Fibroblast of lung (primary cell): ENCODE data around the gene TBC1D8. TPM values are rescaled to one million over a fixed set of nuclear protein-coding genes. Genes with fewer than 3 reads are reported as not detected.
"Not testable (repeated sequence)": the region's sequence is repeated elsewhere in the genome, so short reads cannot be mapped to it uniquely, and the experiment has no call there.

ENCODE experiments used
- DNase-seq, 2 donors: peaks; one replicate each; pipeline versions ENCODE4 v3.0.0 to v3.0.0-alpha.2; 2010; ENCODE audit warnings: low read depth in 2 of 2
- H2AFZ ChIP-seq: 2 replicates; pipeline ENCODE4 v1.5.1; 2012; ENCODE audit warnings: low read length, control low read depth, inconsistent platforms
- H3K27ac ChIP-seq: 2 replicates; pipeline ENCODE4 v1.5.1; 2011; ENCODE audit warnings: low read length, control low read depth; ENCODE audit not compliant: insufficient read depth
- H3K27me3 ChIP-seq: 2 replicates; pipeline ENCODE4 v1.5.1; 2011; ENCODE audit warnings: mild to moderate bottlenecking, low read length; ENCODE audit not compliant: control insufficient read depth, insufficient read depth
- H3K36me3 ChIP-seq: 2 replicates; pipeline ENCODE4 v1.5.1; 2011; ENCODE audit warnings: low read length; ENCODE audit not compliant: control insufficient read depth, insufficient read depth
- H3K4me1 ChIP-seq: 2 replicates; pipeline ENCODE4 v1.5.1; 2011; ENCODE audit warnings: low read length; ENCODE audit not compliant: control insufficient read depth, insufficient read depth; ENCODE audit errors: extremely low read depth
- H3K4me2 ChIP-seq: 2 replicates; pipeline ENCODE4 v1.5.1; 2011; ENCODE audit warnings: low read length, control low read depth; ENCODE audit not compliant: insufficient read depth; ENCODE audit errors: extremely low read depth
- H3K4me3 ChIP-seq, 4 experiments: fragments of 200-600 bp in 1 of 4; sonication (generic) in 1 of 4; replicated peaks in 1 of 4; 2 replicates each; pipeline ENCODE4 v1.5.1; 2011 to 2016; ENCODE audit warnings: low read length in 4 of 4, low read depth in 3 of 4, mild to moderate bottlenecking in 3 of 4, control low read depth in 2 of 4, inconsistent platforms in 1 of 4, mixed read lengths in 1 of 4; ENCODE audit not compliant: insufficient read depth in 1 of 4; ENCODE audit errors: control extremely low read depth in 1 of 4
- H3K79me2 ChIP-seq: 2 replicates; pipeline ENCODE4 v1.5.1; 2012; ENCODE audit warnings: mild to moderate bottlenecking, low read length, inconsistent platforms; ENCODE audit not compliant: control insufficient read depth, insufficient read depth
- H3K9ac ChIP-seq: 2 replicates; pipeline ENCODE4 v1.5.1; 2011; ENCODE audit warnings: mild to moderate bottlenecking, low read length, control low read depth; ENCODE audit not compliant: insufficient read depth
- H3K9me3 ChIP-seq: 2 replicates; pipeline ENCODE4 v1.5.1; 2012; ENCODE audit warnings: low read depth, low read length; ENCODE audit not compliant: control insufficient read depth, insufficient read depth
- H4K20me1 ChIP-seq: 2 replicates; pipeline ENCODE4 v1.5.1; 2011; ENCODE audit warnings: low read length; ENCODE audit not compliant: control insufficient read depth, insufficient read depth; ENCODE audit errors: extremely low read depth
- EZH2 ChIP-seq: IDR thresholded peaks from 2 replicates; pipeline ENCODE4 v1.5.1; 2012; ENCODE audit warnings: low read length, control low read depth, mild to moderate bottlenecking; ENCODE audit errors: missing control alignments
- polyA plus RNA-seq, 2 donors: library from polyadenylated mRNA; depleted of rRNA in 1 of 2; stranded (reverse) in 1 of 2; unstranded in 1 of 2; fragments of >200 nt; gene quantifications; 2 replicates each; pipeline ENCODE4 v1.2.1, GENCODE V29; 2011 to 2012; ENCODE audit warnings: missing spikeins in 1 of 2
- total RNA-seq: library from RNA; depleted of rRNA; stranded (reverse); fragments of >200 nt; gene quantifications from 2 replicates; pipeline ENCODE4 v1.2.1, GENCODE V29; 2014
- TF ChIP-seq, protein P1 (sequence below), 2 donors: IDR thresholded peaks in 1 of 2; conservative IDR thresholded peaks in 1 of 2; 1 replicate in 1 of 2; 2 replicates in 1 of 2; pipeline ENCODE4 v1.5.1; 2011 to 2012; ENCODE audit warnings: low read length in 2 of 2, control low read depth in 1 of 2, inconsistent platforms in 1 of 2, low read depth in 1 of 2, mild to moderate bottlenecking in 1 of 2

TBC1D8 gene
- total and polyA plus RNA-seq, 2 donors (not counting 1 experiment from before 2014, with no cell fraction given): 3.8 to 5.4 TPM

DNA sequence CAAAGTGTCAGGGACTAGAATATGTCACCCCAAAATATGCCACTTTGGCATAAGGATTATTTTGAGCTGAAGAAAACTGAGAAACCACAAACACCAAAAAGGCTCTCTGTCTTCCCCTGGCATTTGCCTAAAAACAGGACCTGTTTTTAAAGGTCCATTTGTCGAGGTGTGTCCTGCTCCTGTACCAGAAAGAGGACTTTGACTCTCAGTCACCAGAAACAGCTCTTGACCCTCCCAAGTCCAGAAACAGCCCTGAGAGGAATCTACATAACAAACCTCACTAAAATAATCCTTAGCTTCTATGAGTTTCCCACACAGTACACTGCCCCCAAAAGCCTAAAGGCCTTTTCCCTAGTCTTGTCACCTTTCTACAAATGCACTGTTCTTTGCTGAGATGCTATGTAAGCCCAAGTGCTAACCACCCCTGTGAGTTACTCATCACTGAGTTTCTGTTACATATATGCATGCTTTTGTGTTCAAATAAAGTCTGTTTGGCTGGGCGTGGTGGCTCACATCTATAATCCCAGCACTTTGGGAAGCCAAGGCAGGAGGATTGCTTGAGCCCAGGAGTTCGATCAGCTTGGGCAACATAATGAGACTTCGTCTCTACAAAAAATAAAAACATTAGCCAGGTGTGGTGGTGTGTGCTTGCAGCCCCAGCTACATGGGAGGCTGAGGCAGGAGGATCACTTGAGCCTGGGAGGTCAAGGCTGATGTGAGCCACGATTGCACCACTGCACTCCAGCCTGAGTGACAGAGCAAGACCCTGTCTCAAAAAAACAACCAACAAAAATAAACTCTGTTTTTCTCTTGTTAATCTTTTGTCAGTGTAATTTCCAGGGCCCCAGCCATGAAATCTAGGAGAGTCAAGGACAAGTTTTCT is 93.9 kb downstream of the TBC1D8 start:
- Histone ChIP-seq H3K36me3 (no peaks in the 10 kb centered on the region), H3K27me3 (no peaks in the 10 kb centered on the region), H3K79me2 (no peaks in the 10 kb centered on the region), H3K4me1 (no peaks in the 10 kb centered on the region), H3K4me3 (no peak overlapping the region), H3K9me3 (no peaks in the 10 kb centered on the region), H2AFZ (no peak overlapping the region), H4K20me1 (no peaks in the 10 kb centered on the region), H3K27ac (no peak overlapping the region), H3K4me2 (no peak overlapping the region), H3K9ac (no peak overlapping the region)
- DNase-seq: no peak
- TF ChIP-seq, protein P1, sequence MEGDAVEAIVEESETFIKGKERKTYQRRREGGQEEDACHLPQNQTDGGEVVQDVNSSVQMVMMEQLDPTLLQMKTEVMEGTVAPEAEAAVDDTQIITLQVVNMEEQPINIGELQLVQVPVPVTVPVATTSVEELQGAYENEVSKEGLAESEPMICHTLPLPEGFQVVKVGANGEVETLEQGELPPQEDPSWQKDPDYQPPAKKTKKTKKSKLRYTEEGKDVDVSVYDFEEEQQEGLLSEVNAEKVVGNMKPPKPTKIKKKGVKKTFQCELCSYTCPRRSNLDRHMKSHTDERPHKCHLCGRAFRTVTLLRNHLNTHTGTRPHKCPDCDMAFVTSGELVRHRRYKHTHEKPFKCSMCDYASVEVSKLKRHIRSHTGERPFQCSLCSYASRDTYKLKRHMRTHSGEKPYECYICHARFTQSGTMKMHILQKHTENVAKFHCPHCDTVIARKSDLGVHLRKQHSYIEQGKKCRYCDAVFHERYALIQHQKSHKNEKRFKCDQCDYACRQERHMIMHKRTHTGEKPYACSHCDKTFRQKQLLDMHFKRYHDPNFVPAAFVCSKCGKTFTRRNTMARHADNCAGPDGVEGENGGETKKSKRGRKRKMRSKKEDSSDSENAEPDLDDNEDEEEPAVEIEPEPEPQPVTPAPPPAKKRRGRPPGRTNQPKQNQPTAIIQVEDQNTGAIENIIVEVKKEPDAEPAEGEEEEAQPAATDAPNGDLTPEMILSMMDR (conservative IDR thresholded peaks at IDR 0.05 in 1 of 2, IDR thresholded peaks at IDR 0.05 in 1 of 2; ENCODE audit: low read depth in 1 of 2, low read length in 2 of 2): no peak
- no peak for TF ChIP-seq EZH2

DNA sequence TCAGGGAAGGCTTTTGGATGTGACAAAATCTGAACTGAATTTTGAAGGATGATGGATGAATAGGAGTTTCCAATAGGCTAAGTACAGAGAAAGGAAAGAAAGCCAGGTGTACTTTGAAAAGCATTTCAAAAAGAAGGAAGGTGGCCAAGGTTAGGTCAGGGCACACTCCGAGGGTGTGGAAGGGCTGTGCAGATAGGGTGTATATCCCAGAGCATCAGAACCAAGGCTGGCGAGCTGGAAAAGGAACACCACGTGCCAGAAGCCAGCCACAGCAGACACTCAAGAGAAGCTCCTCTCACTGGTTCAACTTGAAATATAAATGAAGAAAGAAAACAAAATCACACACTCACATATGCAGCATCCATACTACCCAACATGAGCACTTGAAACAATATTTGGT is 98.1 kb downstream of the TBC1D8 start:
- no peaks in the 10 kb centered on the region for H3K27me3 ChIP-seq
- no peak overlapping the region for H3K4me3 ChIP-seq
- no peak overlapping the region for H3K9ac ChIP-seq
- no peaks in the 10 kb centered on the region for H4K20me1 ChIP-seq
- no peaks in the 10 kb centered on the region for H3K36me3 ChIP-seq
- no peak for DNase-seq
- no peak overlapping the region for H2AFZ ChIP-seq
- H3K4me1 ChIP-seq: no peaks in the 10 kb centered on the region
- no peak for TF ChIP-seq EZH2
- TF ChIP-seq, protein P1 (conservative IDR thresholded peaks at IDR 0.05 in 1 of 2, IDR thresholded peaks at IDR 0.05 in 1 of 2; ENCODE audit: low read depth in 1 of 2, low read length in 2 of 2): no peak
- H3K9me3 ChIP-seq: no peaks in the 10 kb centered on the region
- no peak overlapping the region for H3K27ac ChIP-seq
- no peak overlapping the region for H3K4me2 ChIP-seq
- no peaks in the 10 kb centered on the region for H3K79me2 ChIP-seq

DNA sequence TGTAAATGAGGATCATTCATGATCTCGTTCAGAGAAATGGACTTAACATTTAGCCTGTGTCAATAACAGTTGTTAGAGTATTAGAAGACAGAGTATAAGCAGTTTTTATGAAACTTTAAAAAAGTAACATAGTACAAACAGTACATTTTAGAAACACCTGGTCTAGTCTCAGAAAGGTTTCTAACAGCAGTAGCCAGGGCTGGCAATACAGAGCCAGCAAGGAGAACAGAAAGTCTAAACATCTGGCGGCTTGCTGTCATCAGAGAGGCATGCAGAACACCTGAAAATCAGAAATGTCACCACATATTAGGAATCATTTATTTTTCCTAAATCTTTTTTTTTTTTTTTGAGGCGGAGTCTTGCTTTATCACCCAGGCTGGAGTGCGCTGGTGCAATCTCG is 99.0 kb downstream of the TBC1D8 start:
- Histone ChIP-seq H3K27me3 (no peaks in the 10 kb centered on the region), H3K36me3 (no peaks in the 10 kb centered on the region), H3K79me2 (no peaks in the 10 kb centered on the region), H3K9ac (no peak overlapping the region), H3K4me2 (no peak overlapping the region), H3K4me3 (no peak overlapping the region), H4K20me1 (no peaks in the 10 kb centered on the region), H3K9me3 (no peaks in the 10 kb centered on the region), H2AFZ (no peak overlapping the region), H3K4me1 (no peaks in the 10 kb centered on the region), H3K27ac (no peak overlapping the region)
- TF ChIP-seq, protein P1 (conservative IDR thresholded peaks at IDR 0.05 in 1 of 2, IDR thresholded peaks at IDR 0.05 in 1 of 2; ENCODE audit: low read depth in 1 of 2, low read length in 2 of 2): no peak
- no peak for TF ChIP-seq EZH2
- DNase-seq: no peak

DNA sequence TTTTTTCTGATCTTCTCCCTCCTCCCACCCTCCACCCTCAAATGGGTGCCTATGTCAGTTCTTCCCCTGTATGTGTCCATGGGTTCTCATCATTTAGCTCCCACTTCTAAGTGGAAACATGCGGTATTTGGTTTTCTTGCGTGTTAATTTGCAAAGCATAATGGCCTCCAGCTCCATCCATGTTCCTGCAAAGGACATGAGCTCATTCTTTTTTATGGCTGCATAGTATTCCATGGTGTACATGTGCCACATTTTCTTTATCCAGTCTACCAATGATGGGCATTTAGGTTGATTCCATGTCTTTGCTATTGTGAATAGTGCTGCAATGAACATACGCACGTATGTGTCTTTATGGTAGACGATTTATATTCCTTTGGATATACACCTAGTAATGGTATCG is 100.3 kb downstream of the TBC1D8 start:
- H3K4me1 ChIP-seq, H3K4me3 ChIP-seq, H3K79me2 ChIP-seq, H3K36me3 ChIP-seq, H2AFZ ChIP-seq, H3K27me3 ChIP-seq, DNase-seq, H4K20me1 ChIP-seq, H3K9me3 ChIP-seq, H3K4me2 ChIP-seq, H3K27ac ChIP-seq, H3K9ac ChIP-seq: not testable (repeated sequence)
